Measurements from ENCODE around the gene SIL1. TPM values are rescaled to one million over a fixed set of nuclear protein-coding genes. Genes with fewer than 3 reads are reported as not detected.

The SIL1 gene
- 37.3 TPM for total RNA-seq

DNA sequence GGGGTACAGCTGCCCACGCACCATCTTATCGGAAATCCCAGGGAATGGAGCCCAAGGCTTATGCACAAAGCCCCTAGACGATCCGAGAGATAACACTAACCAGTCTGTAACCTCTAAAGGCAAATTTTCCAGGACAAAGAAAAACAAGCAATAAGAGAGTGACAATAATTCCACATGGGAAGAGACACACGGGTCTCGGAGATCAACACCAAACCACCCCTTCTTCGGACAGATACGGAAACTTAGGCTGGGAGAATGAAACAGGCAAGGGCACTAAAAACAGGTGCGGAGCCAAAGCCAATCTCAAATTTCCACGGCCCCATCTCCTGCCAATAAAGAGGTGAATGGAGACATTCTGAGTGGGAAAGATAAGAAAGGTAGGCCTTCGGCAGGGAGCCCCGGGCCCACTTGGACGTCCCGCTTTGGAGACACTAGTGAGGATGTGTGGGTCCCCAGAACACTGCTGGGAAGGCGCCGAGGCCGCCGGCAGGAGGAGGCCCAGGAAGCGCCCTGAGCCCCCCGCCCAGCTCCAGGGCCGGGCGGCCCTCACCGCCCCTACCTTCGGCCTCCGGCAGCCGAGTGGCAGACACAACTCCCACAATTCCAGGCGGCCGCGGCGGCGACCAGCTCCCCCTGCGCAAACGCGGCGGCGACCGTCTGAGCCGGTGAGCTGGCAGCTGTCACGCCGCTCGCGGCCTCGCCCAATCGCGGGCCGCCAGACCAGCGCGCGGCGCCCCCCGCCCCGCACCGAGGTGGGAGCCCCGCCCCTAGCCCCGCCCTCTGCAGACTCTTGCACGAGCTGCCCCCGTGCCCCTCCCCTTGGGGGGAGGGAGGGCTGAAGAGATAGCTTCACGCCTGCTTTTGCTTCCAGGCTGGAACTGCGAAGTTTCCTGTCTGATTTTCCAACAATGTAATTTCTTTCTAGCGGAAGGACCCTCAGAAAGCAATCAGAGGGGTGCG is at the start of gene SIL1:
SIL1 (minus strand) TSS at position 659 of the 960 bp plus-strand sequence. CDS start 70,525 bp downstream, outside the sequence.

Other genes starting within 250 kb of the SIL1 start
- 745 TPM for gene MATR3, start 95.4 kb upstream of the SIL1 start, total RNA-seq
- gene PAIP2, start 143.5 kb upstream of the SIL1 start, total RNA-seq: 168 TPM
- not detected for gene SLC23A1, start 184.9 kb upstream of the SIL1 start, total RNA-seq
- gene MZB1, start 191.5 kb upstream of the SIL1 start, total RNA-seq: not detected
- 2.9 TPM for gene PROB1, start 196.7 kb upstream of the SIL1 start, total RNA-seq
- gene SPATA24, start 205.7 kb upstream of the SIL1 start, total RNA-seq: 2.8 TPM
- gene DNAJC18, start 241.2 kb upstream of the SIL1 start, total RNA-seq: 30.2 TPM